Testis (tissue), 2 donors: ENCODE data around the gene MAP1B.

Experiments used
- POLR2A ChIP-seq: fragments of 450-650 bp; IDR thresholded peaks from one replicate; pipeline ENCODE4 v1.6.1; 2017; ENCODE audit warnings: antibody characterized with exemption, mild to moderate bottlenecking, moderate library complexity
- TF ChIP-seq, protein P1 (sequence below), 3 experiments: fragments of 450-650 bp in 2 of 3; fragments of 200-600 bp in 1 of 3; sonication (generic) in 1 of 3; IDR thresholded peaks; one replicate each; pipeline ENCODE4 v1.5.1; 2016 to 2019; ENCODE audit warnings: antibody characterized with exemption in 3 of 3, mild to moderate bottlenecking in 2 of 3, moderate library complexity in 1 of 3

DNA sequence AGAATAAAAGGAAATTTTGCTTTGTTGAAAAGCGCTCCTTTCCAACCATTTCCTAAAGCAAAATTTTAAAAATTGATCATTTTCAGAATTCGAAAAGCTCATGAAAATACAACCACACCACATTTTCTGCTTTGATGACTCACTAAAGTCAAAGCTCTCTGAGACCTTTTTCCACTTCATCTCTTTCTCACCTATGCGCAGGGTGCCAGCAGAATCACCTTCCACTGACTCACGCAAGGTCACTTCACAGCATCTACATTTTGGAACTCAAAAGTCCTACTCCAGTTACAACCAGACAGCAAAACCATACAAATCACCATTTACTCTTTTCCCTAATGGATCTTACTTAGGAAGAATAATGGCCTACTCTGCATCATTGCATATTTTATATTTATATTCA lies 106.2 kb downstream of the MAP1B start:
- no peak for TF ChIP-seq POLR2A
- TF ChIP-seq, protein P1, sequence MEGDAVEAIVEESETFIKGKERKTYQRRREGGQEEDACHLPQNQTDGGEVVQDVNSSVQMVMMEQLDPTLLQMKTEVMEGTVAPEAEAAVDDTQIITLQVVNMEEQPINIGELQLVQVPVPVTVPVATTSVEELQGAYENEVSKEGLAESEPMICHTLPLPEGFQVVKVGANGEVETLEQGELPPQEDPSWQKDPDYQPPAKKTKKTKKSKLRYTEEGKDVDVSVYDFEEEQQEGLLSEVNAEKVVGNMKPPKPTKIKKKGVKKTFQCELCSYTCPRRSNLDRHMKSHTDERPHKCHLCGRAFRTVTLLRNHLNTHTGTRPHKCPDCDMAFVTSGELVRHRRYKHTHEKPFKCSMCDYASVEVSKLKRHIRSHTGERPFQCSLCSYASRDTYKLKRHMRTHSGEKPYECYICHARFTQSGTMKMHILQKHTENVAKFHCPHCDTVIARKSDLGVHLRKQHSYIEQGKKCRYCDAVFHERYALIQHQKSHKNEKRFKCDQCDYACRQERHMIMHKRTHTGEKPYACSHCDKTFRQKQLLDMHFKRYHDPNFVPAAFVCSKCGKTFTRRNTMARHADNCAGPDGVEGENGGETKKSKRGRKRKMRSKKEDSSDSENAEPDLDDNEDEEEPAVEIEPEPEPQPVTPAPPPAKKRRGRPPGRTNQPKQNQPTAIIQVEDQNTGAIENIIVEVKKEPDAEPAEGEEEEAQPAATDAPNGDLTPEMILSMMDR (IDR thresholded peaks at IDR 0.05), result no peak
